COR-L47 (cell line): ENCODE results near the gene PPARG.

Source experiments
- DNase-seq: peaks from one replicate; lab custom pipeline; 2025; lab: John Stamatoyannopoulos, UW

Gene PPARG

GRCh38 chr3:12413721-12414255, 124.9 kb downstream of the PPARG start:
- no peak for DNase-seq

- no peak for DNase-seq
Measured at GRCh38 chr3:12415014-12415680, 126.3 kb downstream of the PPARG start.

DNA sequence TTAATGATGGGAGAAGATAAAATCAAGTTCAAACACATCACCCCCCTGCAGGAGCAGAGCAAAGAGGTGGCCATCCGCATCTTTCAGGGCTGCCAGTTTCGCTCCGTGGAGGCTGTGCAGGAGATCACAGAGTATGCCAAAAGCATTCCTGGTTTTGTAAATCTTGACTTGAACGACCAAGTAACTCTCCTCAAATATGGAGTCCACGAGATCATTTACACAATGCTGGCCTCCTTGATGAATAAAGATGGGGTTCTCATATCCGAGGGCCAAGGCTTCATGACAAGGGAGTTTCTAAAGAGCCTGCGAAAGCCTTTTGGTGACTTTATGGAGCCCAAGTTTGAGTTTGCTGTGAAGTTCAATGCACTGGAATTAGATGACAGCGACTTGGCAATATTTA, 127.9 kb downstream of the PPARG start:
- no peak for DNase-seq

GRCh38 chr3:12420393-12420792, 131.5 kb downstream of the PPARG start:
- no peak for DNase-seq

DNA sequence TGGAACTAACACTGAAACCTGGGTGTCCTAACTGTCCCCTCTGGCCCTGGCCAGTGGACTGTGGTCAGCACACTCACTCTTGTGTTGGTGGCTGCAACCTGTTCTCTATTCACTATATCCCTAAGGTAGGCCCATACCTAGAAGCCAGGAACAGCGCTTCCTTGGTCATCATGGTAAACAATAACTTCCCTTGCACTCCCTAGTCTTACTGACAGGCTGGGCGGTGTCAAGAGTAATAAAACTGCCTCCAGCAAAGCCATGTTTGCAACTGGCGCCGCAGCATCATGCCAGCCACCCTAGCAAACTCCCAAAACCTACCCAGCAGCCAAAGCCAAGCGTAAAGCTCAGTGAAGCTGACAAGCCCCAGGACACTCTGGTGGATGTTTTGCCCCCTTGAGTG, 132.3 kb downstream of the PPARG start:
- DNase-seq: no peak

GRCh38 chr3:12423131-12423530, 134.3 kb downstream of the PPARG start:
- DNase-seq: no peak

DNA sequence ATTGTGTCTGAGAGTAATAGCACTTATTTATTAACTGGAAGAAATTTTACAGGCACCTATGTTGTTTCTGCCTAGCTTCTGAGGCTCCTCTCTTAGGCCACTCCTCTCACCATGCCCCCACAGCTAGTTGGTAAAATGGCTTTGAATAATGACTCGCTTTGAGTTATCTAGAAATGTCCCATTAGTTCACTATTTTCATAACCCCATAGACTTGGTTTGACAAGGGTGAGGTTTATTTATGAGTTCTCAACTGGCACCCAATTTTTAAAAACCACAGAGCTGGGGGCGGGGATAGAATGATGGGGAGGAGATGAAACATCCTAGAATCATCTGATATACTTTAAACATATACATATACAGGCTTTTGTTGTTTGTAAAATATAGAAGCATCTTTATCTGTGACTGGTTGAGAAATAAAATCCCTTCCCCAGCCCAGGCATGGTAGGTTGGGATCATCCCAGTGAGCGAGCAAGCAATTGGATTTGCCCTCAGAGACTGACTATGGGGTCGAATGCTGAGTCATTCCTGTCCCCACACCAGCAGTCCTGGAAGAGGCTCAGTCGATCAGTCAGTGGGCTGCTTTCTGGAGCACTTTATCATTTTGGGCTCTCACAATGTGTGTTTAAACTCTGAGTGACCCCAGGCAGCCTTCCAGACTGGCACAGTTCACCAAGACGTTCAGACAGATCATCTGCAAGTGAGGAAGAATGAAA, 135.2 kb downstream of the PPARG start:
- no peak for DNase-seq

- DNase-seq: no peak
Measured at GRCh38 chr3:12424635-12425319, 135.9 kb downstream of the PPARG start.

- DNase-seq: no peak
Measured at GRCh38 chr3:12425850-12426579, 137.1 kb downstream of the PPARG start.

DNA sequence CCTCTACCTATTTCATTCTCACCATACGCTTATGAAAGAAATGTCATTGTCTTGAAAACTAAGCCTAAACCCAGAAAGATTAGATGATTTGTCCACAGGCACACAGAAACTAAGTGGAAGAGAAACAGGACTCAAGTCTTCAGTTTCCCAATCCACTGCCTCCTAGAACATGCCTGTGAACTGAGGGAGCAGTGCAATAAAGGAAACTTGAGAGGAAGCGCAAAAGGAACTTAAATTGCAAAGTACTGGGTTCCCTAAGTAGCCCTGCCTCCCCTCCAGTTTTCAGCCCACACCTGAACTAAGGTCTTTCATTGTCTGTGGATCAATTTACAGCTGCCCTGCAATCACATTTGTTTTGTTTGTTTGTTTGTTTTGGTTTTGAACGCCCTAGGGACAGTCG, 138.7 kb downstream of the PPARG start:
- DNase-seq: no peak

DNA sequence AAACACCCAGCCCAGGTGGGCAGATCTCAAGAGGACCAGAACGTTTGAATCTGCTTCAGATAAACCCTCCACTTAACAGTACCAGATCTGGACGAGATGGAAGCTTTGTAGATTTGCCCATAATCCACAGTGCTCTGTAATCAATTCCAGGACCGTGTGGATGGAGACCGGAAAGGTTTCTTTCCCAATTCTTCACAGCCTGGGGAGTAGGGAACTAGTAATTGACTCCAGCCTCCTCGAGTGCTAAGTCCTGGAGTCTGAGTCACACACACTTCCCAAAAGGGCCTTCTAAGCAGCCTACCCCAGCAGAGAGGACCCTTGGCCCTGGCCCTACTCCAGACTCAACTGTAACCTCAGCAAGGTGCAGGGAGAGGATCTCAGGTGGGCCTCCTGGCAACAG, 139.3 kb downstream of the PPARG start:
- no peak for DNase-seq

DNA sequence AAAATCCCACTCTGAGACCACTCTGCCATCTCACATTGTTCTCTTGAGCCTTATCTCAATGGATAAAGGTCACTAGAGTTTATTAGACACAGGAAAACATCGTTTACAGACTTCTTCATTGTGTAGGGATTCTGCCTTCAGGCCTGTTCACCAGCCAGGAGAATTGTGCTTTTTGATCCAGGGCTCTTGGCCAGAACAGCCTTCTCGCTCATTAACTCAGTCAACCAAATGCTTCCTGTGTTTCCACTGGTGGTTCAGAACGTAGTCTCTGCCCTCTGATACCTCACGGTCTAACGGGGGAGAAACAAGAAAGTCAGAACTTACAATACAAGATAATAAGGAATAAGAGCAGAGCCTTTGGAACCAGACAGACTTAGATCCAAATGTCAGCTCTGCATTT, 141.2 kb downstream of the PPARG start:
- DNase-seq: no peak

- DNase-seq: no peak
Measured at GRCh38 chr3:12433823-12434222, 145.0 kb downstream of the PPARG start.

- DNase-seq: no peak
Measured at GRCh38 chr3:12436514-12437220, 147.8 kb downstream of the PPARG start.

DNA sequence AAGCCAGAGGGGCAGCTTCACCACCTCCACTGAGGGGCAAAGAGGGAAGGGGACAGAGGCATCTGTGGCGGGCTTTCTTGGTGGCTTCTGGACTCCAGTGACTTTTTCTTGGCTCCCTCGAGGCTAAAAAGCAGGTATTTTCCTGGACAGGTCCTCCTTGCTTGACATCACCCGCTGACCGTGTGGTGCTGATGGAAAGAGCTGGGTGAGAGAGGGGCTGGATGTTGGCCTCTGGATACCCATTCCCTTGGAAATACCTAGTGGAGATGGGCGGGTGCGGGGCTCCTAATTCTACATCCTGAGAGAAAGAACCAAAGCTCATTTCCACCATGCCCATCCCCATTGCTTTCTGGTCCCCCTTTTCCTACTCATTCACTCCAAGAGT, 148.3 kb downstream of the PPARG start:
- DNase-seq: no peak

GRCh38 chr3:12437861-12438260, 149.0 kb downstream of the PPARG start:
- no peak for DNase-seq

DNA sequence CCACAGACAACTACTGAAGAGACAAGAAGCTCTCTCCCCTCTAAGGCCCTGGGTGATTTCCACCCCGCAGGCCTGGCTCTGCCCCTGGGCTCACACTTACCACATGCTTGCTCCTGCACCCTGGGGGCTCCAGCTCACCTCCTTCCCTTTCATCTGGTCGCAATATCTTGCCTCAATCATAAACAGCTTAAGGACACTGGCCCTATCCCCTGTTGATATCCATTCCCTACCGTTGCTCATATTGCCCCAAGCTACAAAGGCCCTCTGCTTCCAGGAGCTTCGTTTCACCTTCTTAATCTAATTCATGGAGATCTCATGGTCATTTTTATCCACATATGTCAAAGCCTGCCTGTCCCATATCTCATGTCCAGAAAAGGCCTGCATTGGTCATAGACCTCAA, 149.4 kb downstream of the PPARG start:
- DNase-seq: no peak

DNA sequence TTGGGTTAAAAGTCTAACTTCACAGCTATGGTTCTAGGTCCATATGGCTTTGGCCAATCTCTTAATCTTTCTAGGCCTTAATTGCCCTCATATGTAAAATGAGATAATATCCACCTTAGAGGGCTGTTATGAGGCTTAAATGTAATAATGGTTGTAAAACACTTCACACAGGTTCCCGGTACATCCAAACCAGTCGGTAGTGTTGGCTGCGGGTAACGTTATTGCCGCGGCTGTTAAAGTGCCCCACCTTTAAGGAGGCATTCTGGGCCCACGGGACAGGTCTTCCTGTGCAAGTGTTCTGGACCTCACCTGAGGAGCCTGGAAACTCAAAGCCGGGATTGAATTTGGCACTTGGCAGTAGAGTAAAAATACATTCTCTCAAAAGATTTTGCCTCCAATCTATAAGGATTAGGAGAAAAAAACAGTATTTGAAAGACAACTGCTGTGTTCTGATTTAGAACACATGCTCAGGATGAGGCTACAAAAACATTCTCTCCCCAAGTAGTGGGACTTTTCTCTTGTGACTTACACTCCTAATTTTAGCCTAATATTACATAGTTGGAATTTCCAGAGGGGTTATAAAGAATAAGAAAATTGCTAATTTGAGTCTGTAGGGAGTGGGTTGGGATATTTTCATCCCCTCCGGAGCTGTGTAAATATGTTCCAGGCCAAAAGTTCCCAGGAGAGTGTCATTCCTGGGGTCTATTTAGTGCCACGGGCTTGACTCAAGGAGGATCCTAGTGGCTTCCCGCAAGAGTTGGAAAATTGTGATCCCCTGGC, 150.5 kb downstream of the PPARG start:
- no peak for DNase-seq

DNA sequence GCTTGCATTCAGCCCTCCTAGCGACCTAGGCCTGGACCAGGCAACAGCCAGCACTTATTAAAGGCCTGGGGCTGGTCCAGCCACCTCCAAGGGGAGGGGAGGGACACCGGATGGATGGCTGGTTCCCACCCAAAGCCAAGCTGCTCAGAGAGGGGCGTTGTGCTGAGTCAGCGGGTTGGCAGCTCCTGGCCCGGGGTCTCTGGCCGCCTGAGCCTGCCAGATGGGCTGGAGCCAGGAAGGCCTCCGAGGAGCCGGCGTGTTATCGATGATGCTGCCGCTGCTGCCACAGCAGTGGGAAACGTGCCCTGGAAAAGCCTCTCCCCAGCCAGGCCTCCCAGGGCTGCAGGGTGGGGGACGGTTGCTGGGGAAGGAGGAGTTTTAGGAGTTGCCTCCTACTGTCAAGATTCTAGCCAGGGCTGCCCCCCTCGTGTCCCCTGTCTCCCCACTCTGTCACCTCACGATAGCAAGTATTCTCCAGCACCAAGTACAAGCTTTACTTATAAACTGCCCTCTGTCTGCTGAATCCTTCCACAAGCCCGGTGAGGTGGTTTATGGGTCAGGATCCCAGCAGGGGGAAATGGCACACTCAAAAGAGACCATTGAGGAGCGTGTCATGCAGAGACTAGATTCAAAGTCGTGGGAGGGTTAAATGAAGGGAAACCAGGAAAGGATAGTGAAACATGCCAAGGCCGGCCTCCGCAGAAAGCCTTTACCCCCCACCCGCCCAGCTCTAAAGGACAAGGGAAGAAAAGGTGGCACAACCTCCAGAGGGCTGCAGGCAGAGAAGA, 152.3 kb downstream of the PPARG start:
- DNase-seq: no peak
